Kidney capillary endothelial cell (primary cell): ENCODE data around the gene SLCO4A1.

Experiments
- DNase-seq: peaks from one replicate; pipeline ENCODE4 v3.0.0-alpha.2; 2018; ENCODE audit warnings: low spot score

The SLCO4A1 gene

DNA sequence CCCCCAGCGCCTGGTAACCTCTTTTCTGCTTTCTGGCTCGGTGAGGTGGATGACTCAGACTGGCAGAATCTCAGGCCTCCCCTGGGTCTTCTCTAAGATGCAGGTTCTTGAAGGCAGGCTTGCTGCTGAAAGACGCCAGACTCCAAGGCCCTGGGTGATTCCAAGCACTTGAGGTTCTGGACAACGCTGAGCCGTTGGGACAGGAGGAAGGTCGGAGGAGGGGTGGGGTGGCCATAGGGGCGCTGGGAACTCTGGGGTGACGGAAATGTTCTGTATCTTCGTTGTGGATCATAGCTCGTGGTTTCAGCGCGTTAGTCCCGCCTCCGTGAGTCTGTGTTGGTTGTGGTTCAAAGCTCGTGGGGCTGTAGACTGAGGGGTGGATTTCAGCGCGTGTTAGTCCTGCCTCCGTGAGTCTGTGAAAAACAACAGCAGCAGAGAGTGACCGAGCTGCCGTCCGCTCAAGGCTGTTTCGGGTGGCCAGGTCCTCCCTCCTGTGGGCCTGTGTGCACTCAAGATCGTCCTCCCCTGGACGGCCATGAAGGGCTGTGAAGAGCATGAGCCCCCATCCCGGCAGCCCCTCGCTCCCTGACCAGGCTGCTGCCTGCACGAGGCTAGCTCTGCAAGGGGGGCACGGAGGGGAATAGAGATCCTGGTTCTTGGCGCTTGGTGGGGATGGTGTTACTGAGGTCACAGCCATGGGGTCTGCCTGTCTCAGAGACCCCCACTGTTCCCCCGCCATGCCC, 74.1 kb downstream of the SLCO4A1 start:
- DNase-seq, result no peak

DNA sequence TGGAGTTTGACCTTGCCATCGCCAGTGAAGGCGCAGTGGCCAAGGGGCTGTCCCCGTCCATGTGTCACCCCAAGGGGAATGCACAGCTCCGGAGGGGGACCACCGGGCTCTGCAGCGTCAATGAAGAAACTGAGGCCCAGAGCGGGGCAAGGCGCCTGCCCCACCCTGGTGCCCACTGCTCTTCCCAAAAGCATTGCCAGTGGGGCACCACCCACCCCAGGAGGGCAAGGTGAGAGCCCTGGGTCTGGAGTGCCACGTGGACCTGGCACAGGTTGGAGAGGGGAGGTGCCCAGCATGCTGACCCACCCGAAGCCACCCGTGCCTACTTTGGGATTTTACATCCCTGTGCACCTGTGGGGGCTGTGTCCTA, 74.6 kb downstream of the SLCO4A1 start:
- DNase-seq, result no peak

DNA sequence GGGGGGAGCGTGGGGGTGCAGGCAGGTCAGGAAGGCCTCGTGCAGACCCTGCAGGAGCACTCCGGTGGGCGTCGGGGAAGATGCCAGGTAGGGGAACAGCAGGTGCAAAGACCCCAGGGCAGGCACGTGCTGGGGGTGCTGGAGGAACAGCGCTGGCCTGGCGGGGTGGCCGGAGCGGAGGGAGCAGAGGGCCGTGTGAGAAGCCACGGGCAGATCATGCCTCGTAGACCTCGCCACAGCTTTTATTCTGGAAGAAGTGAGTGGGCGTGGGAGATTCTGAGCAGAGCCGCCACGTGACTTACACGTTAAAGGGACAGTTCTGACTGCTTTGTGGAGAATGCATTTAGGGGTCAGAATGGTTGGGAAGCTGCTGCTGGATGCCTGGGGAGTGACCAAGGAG, 75.6 kb downstream of the SLCO4A1 start:
- DNase-seq, result no peak

DNA sequence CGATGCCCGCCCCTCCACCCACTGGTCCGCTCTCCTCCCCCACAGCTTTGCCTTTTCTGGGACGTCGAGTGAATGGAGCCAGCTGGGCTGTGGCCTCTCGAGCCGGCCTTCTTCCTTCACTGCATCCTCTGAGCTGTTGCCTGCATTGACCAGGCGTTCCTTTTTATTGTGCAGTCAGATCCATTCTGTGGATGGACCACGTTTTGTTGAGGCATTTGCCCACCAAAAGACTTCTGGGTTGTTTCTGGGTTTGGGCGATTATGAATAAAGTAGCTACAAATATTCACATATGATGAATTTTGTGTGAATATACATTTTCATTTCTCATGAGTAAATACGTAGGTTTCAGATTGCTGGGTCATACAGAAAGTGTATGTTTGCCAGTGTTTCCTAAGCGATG, 76.2 kb downstream of the SLCO4A1 start:
- DNase-seq, result no peak

DNA sequence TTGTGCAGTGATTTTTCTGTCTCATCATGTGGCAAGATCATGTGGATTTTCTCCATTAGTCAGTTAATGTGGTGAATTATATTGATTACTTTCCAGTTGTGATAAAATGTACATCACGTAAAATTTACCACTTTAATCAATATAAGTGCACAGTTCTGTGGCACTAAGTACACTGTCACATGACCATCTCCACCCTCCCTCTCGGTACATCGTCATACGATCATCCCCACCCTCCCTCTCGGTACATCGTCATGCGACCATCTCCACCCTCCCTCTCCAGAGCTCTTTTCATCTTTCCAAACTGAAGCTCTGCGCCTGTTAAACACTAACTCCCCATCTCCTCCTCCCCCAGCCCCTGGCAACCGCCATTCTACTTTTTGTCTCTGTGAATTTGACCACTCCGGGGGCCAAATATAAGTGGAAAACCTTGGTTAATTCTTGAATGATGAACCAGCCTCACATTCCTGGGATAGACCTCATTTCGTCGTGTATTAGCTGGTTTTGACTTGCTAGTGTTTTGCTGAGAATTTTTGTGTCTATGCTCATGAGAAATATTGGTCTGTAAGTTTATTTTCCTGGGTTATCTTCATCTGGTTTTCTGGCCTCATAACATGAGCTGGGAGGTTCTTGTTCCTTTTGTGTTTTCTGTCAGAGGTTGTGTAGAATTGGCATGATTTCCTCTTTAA, 77.1 kb downstream of the SLCO4A1 start:
- no peak for DNase-seq
